Adrenal gland (tissue), 12 donors: ENCODE results near the gene REC8. TPM values are rescaled to one million over a fixed set of nuclear protein-coding genes. Genes with fewer than 3 reads are reported as not detected.
"Not testable (repeated sequence)": the region's sequence is repeated elsewhere in the genome, so short reads cannot be mapped to it uniquely, and the experiment has no call there.

Experiments used
- DNase-seq, 7 donors: peaks; one replicate each; pipeline ENCODE4 v3.0.0-alpha.2; 2019 to 2020
- H3K27ac ChIP-seq, 5 donors: fragments of 200-600 bp; sonication (generic) in 4 of 5; 1 replicate in 3 of 5; 2 replicates in 2 of 5; pipeline versions ENCODE4 v1.5.1 to v1.8.0; 2016 to 2020; ENCODE audit warnings: mild to moderate bottlenecking in 1 of 5
- H3K27me3 ChIP-seq: fragments of 200-600 bp; 2 replicates; pipeline ENCODE4 v1.8.0; 2021
- H3K36me3 ChIP-seq, 2 donors: fragments of 200-600 bp; replicated peaks in 1 of 2; 1 replicate in 1 of 2; 2 replicates in 1 of 2; pipeline versions ENCODE4 v1.5.1 to v1.8.0; 2018 to 2022
- H3K4me1 ChIP-seq, 2 donors: fragments of 200-600 bp; replicated peaks in 1 of 2; 1 replicate in 1 of 2; 2 replicates in 1 of 2; pipeline versions ENCODE4 v1.5.1 to v1.8.0; 2018 to 2021
- H3K4me3 ChIP-seq, 4 donors: fragments of 200-600 bp; sonication (generic) in 3 of 4; one replicate each; pipeline ENCODE4 v1.5.1; 2016 to 2018
- H3K9me3 ChIP-seq, 3 donors: fragments of 200-600 bp; sonication (generic) in 1 of 3; replicated peaks in 1 of 3; 1 replicate in 2 of 3; 2 replicates in 1 of 3; pipeline versions ENCODE4 v1.5.1 to v1.8.0; 2016 to 2021
- CTCF ChIP-seq, 6 experiments: fragments of 450-650 bp in 4 of 6; fragments of 200-600 bp in 2 of 6; sonication (generic) in 1 of 6; IDR thresholded peaks; 1 replicate in 5 of 6; 2 replicates in 1 of 6; pipeline versions ENCODE4 v1.5.1 to v1.8.0; 2016 to 2021; ENCODE audit warnings: antibody characterized with exemption in 6 of 6, mild to moderate bottlenecking in 2 of 6, moderate library complexity in 1 of 6
- POLR2A ChIP-seq, 2 donors: fragments of 450-650 bp; IDR thresholded peaks; one replicate each; pipeline ENCODE4 v1.6.1; 2017; ENCODE audit warnings: antibody characterized with exemption in 2 of 2, mild to moderate bottlenecking in 2 of 2, moderate library complexity in 1 of 2
- WGBS, 4 donors: extraction: QIAGEN DNeasy Blood & Tissue Kit in 2 of 4; methylation state at CpG; one replicate each; pipeline versions ENCODE4 v1.1.5 to v1.1.7; 2013 to 2017; 5-methylcytosine and 5-hydroxymethylcytosine counted together
- intact Hi-C, 2 donors: fragments of 100-400 bp; cut with DNase I; formaldehyde crosslinking; loops; one replicate each; pipeline versions ENCODE4 v1.14.1 to v1.15.0; 2022 to 2023
- polyA plus RNA-seq, 3 donors: library from polyadenylated mRNA; stranded (reverse); fragments of 200-250 nt in 2 of 3; fragments of 350-450 nt in 1 of 3; fragmentation: Illumina TruSeq in 1 of 3; extraction: RNeasy Lipid Tissue Mini Kit (QIAGEN cat#74804) in 1 of 3; gene quantifications; one replicate each; pipeline ENCODE4 v1.2.3, GENCODE V29; 2013 to 2014
- total RNA-seq, 9 donors: library from RNA; depleted of rRNA in 4 of 9; stranded (reverse); fragments of >200 nt in 4 of 9; fragments of 120-200 nt in 1 of 9; fragmentation: NEBNext Ultra II Directional in 1 of 9; extraction: Animal tissue kit (Norgen Biotek cat#: 25700) in 1 of 9; gene quantifications; one replicate each; pipeline versions ENCODE4 v1.1.0 to v1.2.4, GENCODE V29; 2013 to 2023
- donor health status: healthy with polysubstance abuse.
- donor health status: Bipolar disorder and iron deficiency.
- donor health status: DM: yes; HTN: yes; CAD: no.
- donor health status: DM: no; HTN: no; CAD: no.
- donor health status: DM: no; HTN: no; CAD: no.
- donor health status: DM: yes; HTN: yes; CAD: no.

REC8 gene
- total and polyA plus RNA-seq, 12 donors, result 1.3 to 111 (median 11.4) TPM

GRCh38 chr14:24198814-24199524 is 27.1 kb downstream of the REC8 start:
- DNase-seq, result peak in 1 of 7 donors; percentile 11
- Histone ChIP-seq H3K27me3 (no peaks in the 10 kb centered on the region), H3K4me3 (no peak overlapping the region), H3K36me3 (peaks cover 0 to 5% of the 10 kb centered on the region in 2 donors), H3K27ac (no peak overlapping the region), H3K9me3 (no peaks in the 10 kb centered on the region), H3K4me1 (peaks cover 16 to 30% of the 10 kb centered on the region in 2 donors)
- intact Hi-C loops, result no loop called here
- TF ChIP-seq POLR2A (IDR thresholded peaks at IDR 0.05), result no peak
- no peak for TF ChIP-seq CTCF (IDR thresholded peaks at IDR 0.05)
- WGBS, 4 donors, result 75 to 84% (median 82%) methylated on average over 7 of the region's 7 CpGs

- H3K4me1 ChIP-seq, intact Hi-C loops, DNase-seq, H3K27me3 ChIP-seq, H3K4me3 ChIP-seq, H3K9me3 ChIP-seq, H3K27ac ChIP-seq: not testable (repeated sequence)
- H3K36me3 ChIP-seq, result peaks cover 0 to 24% of the 10 kb centered on the region in 2 donors
- WGBS, 4 donors, result 79 to 93% (median 90%) methylated on average over 8 of the region's 8 CpGs
These were observed 30.7 kb downstream of the REC8 start for GRCh38 chr14:24202538-24202937.

GRCh38 chr14:24203249-24203886 is 31.5 kb downstream of the REC8 start:
- intact Hi-C loops, H3K9me3 ChIP-seq, H3K4me3 ChIP-seq, H3K27me3 ChIP-seq, H3K27ac ChIP-seq, H3K4me1 ChIP-seq: not testable (repeated sequence)
- peak in 3 of 7 donors; percentile 8 to 42 (median 18) for DNase-seq
- 85 to 96% (median 92%) methylated on average over 14 to 16 of the region's 16 CpGs for WGBS, 4 donors
- H3K36me3 ChIP-seq, result peaks cover 0 to 30% of the 10 kb centered on the region in 2 donors

- H3K27me3 ChIP-seq, result no peaks in the 10 kb centered on the region
- no peak overlapping the region for H3K27ac ChIP-seq
- intact Hi-C loops, result no loop called here
- peak in 2 of 7 donors; percentile 11 to 13 for DNase-seq
- H3K36me3 ChIP-seq, result peaks cover 0 to 39% of the 10 kb centered on the region in 2 donors
- TF ChIP-seq CTCF (IDR thresholded peaks at IDR 0.05) (no peak), POLR2A (IDR thresholded peaks at IDR 0.05) (no peak)
- H3K4me1 ChIP-seq, result no peaks in the 10 kb centered on the region
- H3K9me3 ChIP-seq, result no peaks in the 10 kb centered on the region
- WGBS, 4 donors, result 89 to 92% (median 91%) methylated on average over 7 of the region's 7 CpGs
- H3K4me3 ChIP-seq, result no peak overlapping the region
These were observed 32.6 kb downstream of the REC8 start for GRCh38 chr14:24204163-24205146.
